ENCODE measurements around the gene GPR153. TPM values are rescaled to one million over a fixed set of nuclear protein-coding genes. Genes with fewer than 3 reads are reported as not detected.

The GPR153 gene
- total RNA-seq, 1 experiment from 2014 or later, result 98.7 TPM

DNA sequence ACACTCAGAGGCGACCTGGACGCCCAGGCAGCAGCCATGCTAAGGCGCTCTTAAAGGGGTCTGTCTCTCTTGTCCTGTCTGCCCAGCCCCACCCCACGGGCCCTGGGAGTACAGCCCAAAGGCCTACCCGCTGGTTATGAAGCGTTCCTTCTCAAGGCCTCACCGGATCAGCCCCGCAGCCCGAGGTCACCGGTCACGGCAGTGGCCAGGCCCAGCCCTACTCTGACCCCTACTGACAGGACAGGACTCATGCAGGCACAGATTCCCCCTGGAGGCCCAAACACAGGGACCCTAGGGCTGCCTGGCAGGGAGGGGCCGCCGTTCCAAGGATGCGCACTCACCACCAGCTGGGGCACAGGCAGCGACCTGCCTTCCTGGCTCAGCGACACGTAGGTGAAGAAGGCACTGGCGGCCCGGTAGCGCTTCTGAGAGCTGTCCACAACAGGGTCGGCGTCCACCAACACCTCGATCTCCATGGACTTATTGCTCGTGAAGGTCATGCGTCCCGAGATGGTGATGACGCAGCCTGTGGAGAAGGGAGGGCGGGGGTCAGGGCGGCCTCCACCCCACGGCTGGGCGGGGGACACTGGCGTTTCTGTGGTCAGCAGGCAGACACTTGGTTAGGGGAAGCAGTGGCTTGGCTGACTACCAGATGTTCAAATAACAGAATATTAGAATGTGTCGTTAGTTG lies 20.0 kb upstream of the GPR153 start:
- ChIA-PET CTCF (no interaction called here), POLR2A (ENCODE audit: unreplicated experiment) (no interaction called here)
- Histone ChIP-seq H3K79me2 (ENCODE audit: low read length) (no peaks in the 10 kb centered on the region), H3K27ac (ENCODE audit: low read length) (peak overlapping the region; percentile 18; the same call in 1 of the 2 replicates), H3K36me3 (ENCODE audit: low read depth, low read length) (peaks cover 4% of the 10 kb centered on the region; the same call in 1 of the 2 replicates), H3K9me2 (replicated peaks; ENCODE audit: low read length) (no peaks in the 10 kb centered on the region), H3K4me2 (ENCODE audit: low read length) (no peak overlapping the region), H3K9me3 (ENCODE audit: low read length) (no peaks in the 10 kb centered on the region), H3F3A (ENCODE audit: low read length, unreplicated experiment) (no peaks in the 10 kb centered on the region), H3K27me3 (ENCODE audit: low read length) (no peaks in the 10 kb centered on the region), H3K4me3 (ENCODE audit: low read length) (no peak overlapping the region), H4K20me1 (ENCODE audit: low read length) (no peaks in the 10 kb centered on the region), H3K9ac (ENCODE audit: low read length) (no peak overlapping the region), H2AFZ (ENCODE audit: low read length) (no peak overlapping the region), H3K4me1 (ENCODE audit: insufficient read depth, low read length) (peaks cover 11% of the 10 kb centered on the region)
- intact Hi-C loops (cut with micrococcal nuclease), result no loop called here
- ATAC-seq (peak; percentile 72), DNase-seq (no peak)
- BruUV-seq (replicated peaks), result no TSS peak
- no peak for TF ChIP-seq EZH2 (IDR thresholded peaks at IDR 0.05; ENCODE audit: low read length, unreplicated experiment)
- TF ChIP-seq, protein P1, sequence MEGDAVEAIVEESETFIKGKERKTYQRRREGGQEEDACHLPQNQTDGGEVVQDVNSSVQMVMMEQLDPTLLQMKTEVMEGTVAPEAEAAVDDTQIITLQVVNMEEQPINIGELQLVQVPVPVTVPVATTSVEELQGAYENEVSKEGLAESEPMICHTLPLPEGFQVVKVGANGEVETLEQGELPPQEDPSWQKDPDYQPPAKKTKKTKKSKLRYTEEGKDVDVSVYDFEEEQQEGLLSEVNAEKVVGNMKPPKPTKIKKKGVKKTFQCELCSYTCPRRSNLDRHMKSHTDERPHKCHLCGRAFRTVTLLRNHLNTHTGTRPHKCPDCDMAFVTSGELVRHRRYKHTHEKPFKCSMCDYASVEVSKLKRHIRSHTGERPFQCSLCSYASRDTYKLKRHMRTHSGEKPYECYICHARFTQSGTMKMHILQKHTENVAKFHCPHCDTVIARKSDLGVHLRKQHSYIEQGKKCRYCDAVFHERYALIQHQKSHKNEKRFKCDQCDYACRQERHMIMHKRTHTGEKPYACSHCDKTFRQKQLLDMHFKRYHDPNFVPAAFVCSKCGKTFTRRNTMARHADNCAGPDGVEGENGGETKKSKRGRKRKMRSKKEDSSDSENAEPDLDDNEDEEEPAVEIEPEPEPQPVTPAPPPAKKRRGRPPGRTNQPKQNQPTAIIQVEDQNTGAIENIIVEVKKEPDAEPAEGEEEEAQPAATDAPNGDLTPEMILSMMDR (conservative IDR thresholded peaks at IDR 0.05; ENCODE audit: low read depth, low read length), result peak; percentile 64

DNA sequence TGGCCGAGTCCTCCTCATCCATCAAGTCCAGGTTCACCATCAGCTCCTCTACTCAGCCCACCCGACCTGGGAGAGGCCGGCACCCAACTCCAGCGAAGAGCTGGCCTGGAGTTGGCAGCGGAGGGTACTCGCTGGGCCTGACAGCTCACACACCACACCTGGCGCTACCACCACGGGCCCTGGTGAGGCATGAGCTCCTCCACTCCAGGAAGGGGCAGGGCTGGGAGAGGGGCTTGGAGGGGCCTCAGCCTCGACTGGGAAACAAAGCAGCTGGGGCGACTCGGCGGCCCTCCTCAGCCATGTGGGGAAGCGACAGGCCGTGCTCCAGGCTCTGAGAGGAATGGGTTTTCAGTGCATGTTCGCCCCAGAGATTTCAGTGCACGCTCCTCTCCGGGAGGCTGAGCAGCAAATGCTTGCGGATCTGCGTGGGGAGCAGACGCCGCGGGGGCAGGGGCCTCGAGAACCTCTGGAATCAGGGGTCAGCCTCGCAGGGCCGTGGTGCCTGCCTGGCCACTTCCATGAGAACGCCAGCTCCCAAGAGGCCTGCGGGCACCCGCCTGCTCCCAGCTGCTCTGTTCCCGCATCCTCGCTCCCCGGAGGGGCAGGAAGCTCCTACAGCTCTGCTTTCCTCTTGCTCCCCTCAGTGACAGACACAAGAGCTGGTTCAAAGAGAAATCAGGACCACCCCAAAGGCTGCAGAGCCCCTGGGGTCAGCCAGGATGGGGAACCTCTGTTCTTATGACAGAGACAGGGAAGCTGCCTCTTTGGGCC lies 18.9 kb upstream of the GPR153 start:
- no peak overlapping the region for H3K4me2 ChIP-seq (ENCODE audit: low read length)
- no TSS peak for BruUV-seq (replicated peaks)
- no peaks in the 10 kb centered on the region for H3K9me2 ChIP-seq (replicated peaks; ENCODE audit: low read length)
- H3K9me3 ChIP-seq (ENCODE audit: low read length), result no peaks in the 10 kb centered on the region
- DNase-seq (no peak), ATAC-seq (no peak)
- no peak overlapping the region for H3K9ac ChIP-seq (ENCODE audit: low read length)
- no peaks in the 10 kb centered on the region for H3F3A ChIP-seq (ENCODE audit: low read length, unreplicated experiment)
- H3K27ac ChIP-seq (ENCODE audit: low read length), result no peak overlapping the region
- peaks cover 4% of the 10 kb centered on the region; the same call in 1 of the 2 replicates for H3K36me3 ChIP-seq (ENCODE audit: low read depth, low read length)
- H3K4me3 ChIP-seq (ENCODE audit: low read length), result no peak overlapping the region
- H2AFZ ChIP-seq (ENCODE audit: low read length), result no peak overlapping the region
- H4K20me1 ChIP-seq (ENCODE audit: low read length), result no peaks in the 10 kb centered on the region
- ChIA-PET POLR2A (ENCODE audit: unreplicated experiment) (no interaction called here), CTCF (no interaction called here)
- TF ChIP-seq EZH2phosphoT487 (IDR thresholded peaks at IDR 0.05; ENCODE audit: borderline replicate concordance, low read length), result no peak
- TF ChIP-seq, protein P1 (conservative IDR thresholded peaks at IDR 0.05; ENCODE audit: low read depth, low read length), result no peak
- no peak for TF ChIP-seq EZH2 (IDR thresholded peaks at IDR 0.05; ENCODE audit: low read length, unreplicated experiment)
- no peaks in the 10 kb centered on the region for H3K27me3 ChIP-seq (ENCODE audit: low read length)
- H3K4me1 ChIP-seq (ENCODE audit: insufficient read depth, low read length), result peaks cover 11% of the 10 kb centered on the region
- intact Hi-C loops (cut with micrococcal nuclease), result no loop called here
- no peaks in the 10 kb centered on the region for H3K79me2 ChIP-seq (ENCODE audit: low read length)

- Histone ChIP-seq H3K9ac (ENCODE audit: low read length) (no peak overlapping the region), H4K20me1 (ENCODE audit: low read length) (no peaks in the 10 kb centered on the region), H3K79me2 (ENCODE audit: low read length) (no peaks in the 10 kb centered on the region), H3K4me3 (ENCODE audit: low read length) (no peak overlapping the region), H3K27ac (ENCODE audit: low read length) (no peak overlapping the region), H3K4me1 (ENCODE audit: insufficient read depth, low read length) (peaks cover 11% of the 10 kb centered on the region), H3F3A (ENCODE audit: low read length, unreplicated experiment) (no peaks in the 10 kb centered on the region), H3K36me3 (ENCODE audit: low read depth, low read length) (peaks cover 4% of the 10 kb centered on the region; the same call in 1 of the 2 replicates), H3K4me2 (ENCODE audit: low read length) (no peak overlapping the region), H2AFZ (ENCODE audit: low read length) (no peak overlapping the region), H3K9me3 (ENCODE audit: low read length) (no peaks in the 10 kb centered on the region), H3K27me3 (ENCODE audit: low read length) (no peaks in the 10 kb centered on the region), H3K9me2 (replicated peaks; ENCODE audit: low read length) (no peaks in the 10 kb centered on the region)
- no peak for ATAC-seq
- TF ChIP-seq EZH2 (IDR thresholded peaks at IDR 0.05; ENCODE audit: low read length, unreplicated experiment), result no peak
- TF ChIP-seq EZH2phosphoT487 (IDR thresholded peaks at IDR 0.05; ENCODE audit: borderline replicate concordance, low read length), result no peak
- TF ChIP-seq, protein P1 (conservative IDR thresholded peaks at IDR 0.05; ENCODE audit: low read depth, low read length), result no peak
- CTCF ChIA-PET, result no interaction called here
- intact Hi-C loops (cut with micrococcal nuclease), result no loop called here
- DNase-seq, result no peak
- BruUV-seq (replicated peaks), result no TSS peak
- POLR2A ChIA-PET (ENCODE audit: unreplicated experiment), result no interaction called here
Observed at GRCh38 chr1:6279066-6279465, 18.2 kb upstream of the GPR153 start.
